Mononuclear cell (primary cell): Measurements from ENCODE around the gene ZNF410. TPM values are rescaled to one million over a fixed set of nuclear protein-coding genes. Genes with fewer than 3 reads are reported as not detected.

Experiments
- H3K27me3 ChIP-seq: 2 replicates; pipeline ENCODE4 v1.6.0; 2011; ENCODE audit warnings: low read length, control low read depth; ENCODE audit not compliant: insufficient read depth
- H3K4me1 ChIP-seq: 2 replicates; pipeline ENCODE4 v1.5.1; 2011; ENCODE audit warnings: mild to moderate bottlenecking, low read length, control low read depth; ENCODE audit not compliant: insufficient read depth
- H3K4me3 ChIP-seq: 2 replicates; pipeline ENCODE4 v1.5.1; 2011; ENCODE audit warnings: mild to moderate bottlenecking, low read length, moderate library complexity
- H3K9me3 ChIP-seq: 2 replicates; pipeline ENCODE4 v1.5.1; 2011; ENCODE audit warnings: low read depth, mild to moderate bottlenecking, control low read depth, low read length
- total RNA-seq: library from RNA; depleted of rRNA; stranded (reverse); fragments of >200 nt; gene quantifications from one replicate; pipeline ENCODE4 v1.2.3, GENCODE V29; 2012

ZNF410 gene
- total RNA-seq, 1 donor: 108 TPM

DNA sequence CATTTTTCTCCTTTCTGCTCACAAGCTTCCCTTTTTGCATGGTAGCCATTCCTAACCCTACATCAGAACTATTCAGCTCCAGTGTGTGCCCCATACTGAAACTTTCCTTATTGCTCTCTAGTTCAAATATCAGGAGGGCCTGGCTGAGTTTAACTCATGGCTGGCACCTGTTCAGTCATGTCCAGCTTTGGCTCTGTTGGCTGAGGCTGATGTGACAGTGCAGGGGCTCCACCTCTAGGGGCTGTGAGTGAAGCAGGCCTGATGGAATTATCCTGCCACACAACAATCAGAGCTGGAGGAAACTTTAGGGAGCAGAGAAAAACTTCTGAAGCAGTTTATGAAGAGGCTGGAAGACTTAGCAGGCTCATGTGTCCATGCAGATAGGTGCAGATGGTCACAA is 71.9 kb downstream of the ZNF410 start:
- no peaks in the 10 kb centered on the region for H3K9me3 ChIP-seq
- no peak overlapping the region for H3K4me3 ChIP-seq
- H3K27me3 ChIP-seq: no peaks in the 10 kb centered on the region
- H3K4me1 ChIP-seq: no peaks in the 10 kb centered on the region

DNA sequence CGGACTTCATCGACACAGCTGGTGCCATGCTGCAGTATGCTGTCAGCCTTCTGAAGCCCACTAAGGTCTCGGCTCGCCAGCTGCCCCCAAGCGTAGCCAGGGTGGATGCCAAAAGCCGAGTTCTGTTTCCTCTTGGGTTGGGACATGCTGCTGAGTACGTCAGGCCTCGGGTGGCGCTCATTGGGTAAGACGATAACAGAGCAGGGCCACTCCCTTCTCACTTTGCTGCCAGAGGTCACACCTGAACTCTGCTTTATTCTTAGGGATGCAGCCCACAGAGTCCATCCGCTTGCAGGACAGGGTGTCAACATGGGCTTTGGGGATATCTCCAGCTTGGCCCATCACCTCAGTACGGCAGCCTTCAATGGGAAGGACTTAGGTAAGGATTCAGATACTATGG is 74.5 kb downstream of the ZNF410 start:
- Histone ChIP-seq H3K27me3 (no peaks in the 10 kb centered on the region), H3K4me1 (no peaks in the 10 kb centered on the region), H3K9me3 (no peaks in the 10 kb centered on the region), H3K4me3 (no peak overlapping the region)

DNA sequence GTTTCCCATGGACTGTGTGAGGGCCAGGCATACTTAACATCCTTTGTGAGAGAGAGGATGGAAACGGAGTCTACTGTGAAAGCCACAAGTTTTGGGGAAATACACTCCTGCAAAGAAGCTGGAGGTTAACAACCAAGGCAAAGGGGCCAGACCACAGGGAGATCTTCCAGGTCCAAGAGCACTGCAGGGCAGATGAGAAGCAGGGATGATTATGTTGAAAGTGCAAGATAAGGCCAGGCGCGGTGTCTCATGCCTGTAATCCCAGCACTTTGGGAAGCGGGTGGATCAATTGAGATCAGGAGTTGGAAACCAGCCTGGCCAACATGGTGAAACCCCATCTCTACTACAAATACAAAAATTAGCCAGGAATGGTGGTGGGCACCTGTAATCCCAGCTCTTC is 78.6 kb downstream of the ZNF410 start:
- Histone ChIP-seq H3K4me1 (no peaks in the 10 kb centered on the region), H3K4me3 (no peak overlapping the region), H3K27me3 (no peaks in the 10 kb centered on the region), H3K9me3 (no peaks in the 10 kb centered on the region)

DNA sequence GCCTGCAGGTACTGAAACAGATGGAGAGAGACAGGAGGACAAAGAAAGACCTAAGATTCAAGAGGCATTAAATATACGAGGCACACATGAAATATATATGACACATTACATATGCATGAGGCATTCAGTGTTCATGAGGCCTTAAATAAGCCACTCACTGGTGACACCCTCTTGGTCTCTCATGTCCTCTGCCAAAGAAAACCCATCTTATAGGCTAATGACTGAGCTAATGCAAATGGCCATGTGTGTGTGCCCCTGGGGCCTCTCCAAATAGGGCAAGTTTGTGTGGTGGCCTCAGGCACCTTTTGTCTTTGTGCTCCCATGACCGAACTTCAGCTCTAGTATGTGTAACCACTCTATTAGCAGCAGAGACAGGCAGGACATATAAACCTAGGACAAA is 82.2 kb downstream of the ZNF410 start:
- no peak overlapping the region for H3K4me3 ChIP-seq
- no peaks in the 10 kb centered on the region for H3K27me3 ChIP-seq
- H3K9me3 ChIP-seq: no peaks in the 10 kb centered on the region
- no peaks in the 10 kb centered on the region for H3K4me1 ChIP-seq

DNA sequence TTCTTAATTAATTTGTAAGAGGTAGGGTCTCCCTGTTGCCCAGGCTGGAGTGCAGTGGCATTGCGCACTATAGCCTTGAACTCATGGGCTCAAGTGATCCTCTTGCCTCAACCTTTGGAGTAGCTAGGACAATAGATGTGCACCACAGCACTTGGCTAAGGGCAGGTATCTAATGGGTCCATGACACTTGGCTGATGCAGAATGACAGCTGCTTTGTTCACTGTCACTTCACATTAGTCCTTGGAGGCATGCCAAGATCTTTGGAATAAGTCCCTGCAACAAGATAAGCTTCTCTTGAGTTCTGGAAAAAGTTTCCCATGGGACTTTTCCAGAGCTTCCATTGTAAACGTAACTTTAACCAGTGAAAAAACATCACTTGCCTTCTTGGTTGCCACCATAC is 86.8 kb downstream of the ZNF410 start:
- H3K27me3 ChIP-seq: no peaks in the 10 kb centered on the region
- no peaks in the 10 kb centered on the region for H3K9me3 ChIP-seq

DNA sequence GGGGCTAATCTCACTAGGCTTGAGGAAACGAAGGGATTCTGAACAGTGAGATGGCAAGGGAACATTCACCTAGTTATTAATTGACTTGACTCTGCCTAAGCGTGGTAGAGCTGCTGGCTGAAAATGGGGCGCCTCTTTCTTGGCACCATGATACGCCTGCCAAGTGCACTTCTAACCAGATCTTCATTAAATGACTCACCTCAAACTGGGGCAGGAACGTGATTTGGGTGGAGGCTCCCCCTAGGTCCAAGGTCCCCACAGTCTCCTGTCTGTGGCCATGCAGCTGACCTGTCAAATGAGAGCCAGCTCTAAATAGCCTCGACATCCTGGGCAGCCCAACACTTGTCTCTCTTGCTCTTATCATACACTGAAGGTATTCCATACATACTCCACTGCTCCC is 89.5 kb downstream of the ZNF410 start:
- no peak overlapping the region for H3K4me3 ChIP-seq
- no peaks in the 10 kb centered on the region for H3K4me1 ChIP-seq
- H3K9me3 ChIP-seq: no peaks in the 10 kb centered on the region
- H3K27me3 ChIP-seq: no peaks in the 10 kb centered on the region

More for the DNA sequence above, 86.8 kb downstream of the ZNF410 start:
- H3K4me3 ChIP-seq: no peak overlapping the region
- H3K4me1 ChIP-seq: no peaks in the 10 kb centered on the region

DNA sequence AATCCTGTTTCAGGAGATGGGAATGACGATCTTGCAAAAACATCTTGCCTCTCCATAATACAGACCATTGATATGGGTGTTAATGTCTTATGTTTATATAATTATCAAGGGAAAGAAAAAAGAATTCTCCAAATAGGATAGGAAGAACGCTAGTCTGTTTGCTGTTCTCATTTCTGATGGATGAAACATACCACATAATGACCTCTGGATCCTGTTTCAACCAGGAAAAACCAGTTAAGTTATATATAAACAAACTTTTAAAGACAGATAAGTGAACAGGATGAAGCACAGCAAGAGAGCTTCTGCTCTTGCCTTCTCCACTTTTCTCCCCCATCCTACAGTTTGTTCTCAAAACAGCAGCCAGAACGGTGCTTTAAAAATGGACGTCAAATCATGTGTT is 91.2 kb downstream of the ZNF410 start:
- H3K9me3 ChIP-seq: no peaks in the 10 kb centered on the region
- no peaks in the 10 kb centered on the region for H3K27me3 ChIP-seq
- no peak overlapping the region for H3K4me3 ChIP-seq
- no peaks in the 10 kb centered on the region for H3K4me1 ChIP-seq

Other genes starting within 250 kb of the ZNF410 start
- gene DNAL1, start 241.9 kb upstream of the ZNF410 start, total RNA-seq: 1.5 TPM
- 23.2 TPM for gene PNMA1, start 172.5 kb upstream of the ZNF410 start, total RNA-seq
- gene PTGR2, start 35.0 kb upstream of the ZNF410 start, total RNA-seq: 0.63 TPM
- gene FAM161B, start 63.2 kb downstream of the ZNF410 start, total RNA-seq: 1.0 TPM
- gene COQ6, start 63.4 kb downstream of the ZNF410 start, total RNA-seq: 26.4 TPM
- 6.3 TPM for gene ENTPD5, start 132.4 kb downstream of the ZNF410 start, total RNA-seq
- gene BBOF1, start 132.5 kb downstream of the ZNF410 start, total RNA-seq: 4.1 TPM
- 6.6 TPM for gene ALDH6A1, start 197.6 kb downstream of the ZNF410 start, total RNA-seq
- 4.9 TPM for gene LIN52, start 198.1 kb downstream of the ZNF410 start, total RNA-seq